GM23338 (cell line): ENCODE data around the gene OPRD1. TPM values are rescaled to one million over a fixed set of nuclear protein-coding genes. Genes with fewer than 3 reads are reported as not detected.

Experiments
- ATAC-seq: fragments of 200-7000 bp; cut with Tn5 transposase; 3 replicates; pipeline ENCODE4 v1.9.1; 2020
- DNase-seq: peaks from one replicate; pipeline ENCODE4 v3.0.0-alpha.2; 2015; ENCODE audit warnings: low spot score
- H2AFZ ChIP-seq: fragments of 200-600 bp; sonication (generic); 2 replicates; pipeline ENCODE4 v1.8.0; 2016; ENCODE audit warnings: antibody characterized with exemption, mild to moderate bottlenecking, moderate library complexity
- H3F3A ChIP-seq: fragments of 200-600 bp; sonication (generic); replicated peaks from 2 replicates; pipeline ENCODE4 v1.8.0; 2017; ENCODE audit warnings: antibody characterized with exemption, mixed run types, low read depth
- H3K27ac ChIP-seq: fragments of 200-600 bp; sonication (generic); 2 replicates; pipeline ENCODE4 v1.6.1; 2016; ENCODE audit warnings: low read depth
- H3K27me3 ChIP-seq: fragments of 200-600 bp; sonication (generic); 2 replicates; pipeline ENCODE4 v1.8.0; 2016; ENCODE audit warnings: mild to moderate bottlenecking, mixed run types, moderate library complexity; ENCODE audit not compliant: insufficient read depth
- H3K36me3 ChIP-seq: fragments of 200-600 bp; sonication (generic); 2 replicates; pipeline ENCODE4 v1.8.0; 2016; ENCODE audit warnings: mild to moderate bottlenecking; ENCODE audit not compliant: insufficient read depth
- H3K4me1 ChIP-seq: fragments of 200-600 bp; sonication (generic); 2 replicates; pipeline ENCODE4 v1.8.0; 2016; ENCODE audit warnings: mild to moderate bottlenecking, moderate library complexity; ENCODE audit not compliant: insufficient read depth
- H3K4me2 ChIP-seq: fragments of 200-600 bp; sonication (generic); 2 replicates; pipeline ENCODE4 v1.7.1; 2017; ENCODE audit warnings: mixed run types
- H3K4me3 ChIP-seq: fragments of 200-600 bp; sonication (generic); 2 replicates; pipeline ENCODE4 v1.6.1; 2016; ENCODE audit warnings: mixed run types
- H3K79me2 ChIP-seq: fragments of 200-600 bp; sonication (generic); replicated peaks from 2 replicates; pipeline ENCODE4 v1.8.0; 2017; ENCODE audit warnings: mild to moderate bottlenecking; ENCODE audit not compliant: insufficient read depth
- H3K9me2 ChIP-seq: fragments of 200-600 bp; sonication (generic); 2 replicates; pipeline ENCODE4 v1.8.0; 2017; ENCODE audit not compliant: insufficient read depth
- H4K20me1 ChIP-seq: fragments of 200-600 bp; sonication (generic); replicated peaks from 2 replicates; pipeline ENCODE4 v1.8.0; 2017; ENCODE audit warnings: mild to moderate bottlenecking; ENCODE audit not compliant: insufficient read depth
- H3K27ac Mint-ChIP-seq: 2 replicates; pipeline ENCODE4 v1.8.0; 2020; ENCODE audit warnings: inconsistent platforms, mild to moderate bottlenecking, moderate library complexity, mixed read lengths
- H3K27me3 Mint-ChIP-seq: 3 replicates; pipeline ENCODE4 v1.8.0; 2022; ENCODE audit warnings: low read depth, mild to moderate bottlenecking, moderate library complexity, mixed read lengths, inconsistent platforms; ENCODE audit not compliant: insufficient read depth, poor library complexity
- H3K36me3 Mint-ChIP-seq: 3 replicates; pipeline ENCODE4 v1.8.0; 2021; ENCODE audit warnings: low read depth, mild to moderate bottlenecking, inconsistent platforms, moderate library complexity, mixed read lengths
- H3K4me1 Mint-ChIP-seq: 3 replicates; pipeline ENCODE4 v1.8.0; 2020; ENCODE audit warnings: mild to moderate bottlenecking, inconsistent platforms, mixed read lengths
- H3K4me3 Mint-ChIP-seq: 3 replicates; pipeline ENCODE4 v1.8.0; 2021; ENCODE audit warnings: moderate library complexity, mild to moderate bottlenecking, inconsistent platforms, mixed read lengths
- H3K9me3 Mint-ChIP-seq: 3 replicates; pipeline ENCODE4 v1.8.0; 2020; ENCODE audit warnings: moderate library complexity, mild to moderate bottlenecking, inconsistent platforms, mixed read lengths
- CREB1 ChIP-seq: fragments of 250-450 bp; sonication (Bioruptor Pico); IDR thresholded peaks from 2 replicates; pipeline ENCODE4 v1.5.0; 2020; ENCODE audit warnings: low read depth, mild to moderate bottlenecking, moderate library complexity
- CTCF ChIP-seq, 2 experiments: fragments of 200-600 bp in 1 of 2; sonication (generic) in 1 of 2; conservative IDR thresholded peaks; 2 replicates each; pipeline versions ENCODE4 v1.5.1 to v1.6.1; 2016 to 2017; ENCODE audit warnings: antibody characterized with exemption in 2 of 2, low read depth in 2 of 2, mild to moderate bottlenecking in 2 of 2, moderate library complexity in 1 of 2
- ETS1 ChIP-seq: IDR thresholded peaks from 2 replicates; pipeline ENCODE4 v1.6.1; 2016; ENCODE audit warnings: antibody characterized with exemption
- EZH2 ChIP-seq: fragments of 200-600 bp; sonication (generic); IDR thresholded peaks from one replicate; pipeline ENCODE4 v1.8.0; 2017; ENCODE audit warnings: antibody characterized with exemption, mild to moderate bottlenecking, low read depth; ENCODE audit not compliant: unreplicated experiment
- JUNB ChIP-seq: IDR thresholded peaks from one replicate; pipeline ENCODE4 v1.6.1; 2016; ENCODE audit warnings: antibody characterized with exemption; ENCODE audit not compliant: unreplicated experiment
- NANOG ChIP-seq: IDR thresholded peaks from 2 replicates; pipeline ENCODE4 v1.6.1; 2016; ENCODE audit warnings: antibody characterized with exemption, borderline replicate concordance
- STAT1 ChIP-seq: IDR thresholded peaks from one replicate; pipeline ENCODE4 v1.6.1; 2016; ENCODE audit warnings: antibody characterized with exemption; ENCODE audit not compliant: unreplicated experiment
- ZNF114 ChIP-seq: fragments of 250-450 bp; sonication (Bioruptor Pico); IDR thresholded peaks from 2 replicates; pipeline ENCODE4 v1.5.0; 2020; ENCODE audit warnings: mild to moderate bottlenecking, moderate library complexity
- ZNF331 ChIP-seq: fragments of 250-450 bp; sonication (Bioruptor Pico); IDR thresholded peaks from 2 replicates; pipeline ENCODE4 v1.5.0; 2020; ENCODE audit warnings: low read depth, mild to moderate bottlenecking, moderate library complexity
- ZNF462 ChIP-seq: fragments of 250-450 bp; sonication (Bioruptor Pico); IDR thresholded peaks from 2 replicates; pipeline ENCODE4 v1.5.0; 2020; ENCODE audit warnings: mild to moderate bottlenecking, moderate library complexity
- polyA plus RNA-seq: library from polyadenylated mRNA; unstranded; fragments of >200 nt; fragmentation: Nextera tagmentation; extraction: Ambion mirVana; gene quantifications from 2 replicates; pipeline ENCODE4 v1.2.1, GENCODE V29; 2016
- total RNA-seq: library from RNA; depleted of rRNA; stranded (reverse); fragments of >200 nt; shearing (Covaris generic); gene quantifications from 2 replicates; pipeline ENCODE4 v1.2.3, GENCODE V29; 2014

OPRD1 gene
- total and polyA plus RNA-seq, 2 experiments from 2014 or later, result 0.55 to 2.3 TPM

- H3K4me3 Mint-ChIP-seq, result no peak overlapping the region
- Histone ChIP-seq H3K9me2 (no peaks in the 10 kb centered on the region), H3F3A (no peaks in the 10 kb centered on the region), H3K4me3 (no peak overlapping the region), H4K20me1 (no peaks in the 10 kb centered on the region), H3K4me1 (no peaks in the 10 kb centered on the region), H3K27ac (no peak overlapping the region), H3K79me2 (no peaks in the 10 kb centered on the region), H2AFZ (no peak overlapping the region), H3K4me2 (no peak overlapping the region), H3K36me3 (no peaks in the 10 kb centered on the region), H3K27me3 (no peaks in the 10 kb centered on the region)
- peaks cover 12% of the 10 kb centered on the region; the same call in 1 of the 3 replicates for H3K4me1 Mint-ChIP-seq
- H3K27me3 Mint-ChIP-seq, result no peaks in the 10 kb centered on the region
- no peaks in the 10 kb centered on the region for H3K36me3 Mint-ChIP-seq
- ATAC-seq (no peak), DNase-seq (no peak)
- TF ChIP-seq EZH2 (no peak), NANOG (no peak), CREB1 (CRISPR knock-in tag) (no peak), STAT1 (no peak), ZNF462 (no peak)
- no peak overlapping the region for H3K27ac Mint-ChIP-seq
- H3K9me3 Mint-ChIP-seq, result no peaks in the 10 kb centered on the region
These were observed 85.8 kb downstream of the OPRD1 start for GRCh38 chr1:28897789-28898188.

DNA sequence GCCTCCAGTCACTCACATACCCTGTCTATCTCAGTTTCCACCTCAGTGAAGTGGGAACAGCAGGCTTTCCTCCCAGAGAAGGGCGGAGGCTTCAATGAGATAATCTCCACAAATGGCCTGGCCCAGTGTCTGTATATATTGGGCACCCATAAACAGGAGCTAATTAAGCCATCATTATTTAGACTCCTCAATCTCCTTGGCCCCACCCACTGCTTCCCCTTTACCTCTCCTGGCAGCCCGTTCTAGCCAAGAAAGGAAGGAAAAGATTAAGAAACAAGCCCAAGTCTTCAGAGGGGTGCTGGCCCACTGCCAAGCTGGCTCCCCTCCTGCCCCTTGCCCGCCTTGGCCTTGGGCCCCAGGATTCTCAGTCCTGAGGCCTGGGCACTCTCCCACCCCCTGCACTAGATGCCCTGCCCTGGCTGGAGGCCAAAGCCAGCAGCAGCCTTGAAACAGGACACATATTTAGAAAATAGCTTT lies 86.5 kb downstream of the OPRD1 start:
- Mint-ChIP-seq H3K27me3 (no peaks in the 10 kb centered on the region), H3K27ac (no peak overlapping the region), H3K9me3 (no peaks in the 10 kb centered on the region), H3K4me1 (peaks cover 10% of the 10 kb centered on the region; the same call in 1 of the 3 replicates), H3K4me3 (no peak overlapping the region), H3K36me3 (no peaks in the 10 kb centered on the region)
- Histone ChIP-seq H3K9me2 (no peaks in the 10 kb centered on the region), H2AFZ (no peak overlapping the region), H3K4me2 (no peak overlapping the region), H3K4me1 (no peaks in the 10 kb centered on the region), H3K4me3 (no peak overlapping the region), H4K20me1 (no peaks in the 10 kb centered on the region), H3F3A (no peaks in the 10 kb centered on the region), H3K79me2 (no peaks in the 10 kb centered on the region), H3K27ac (no peak overlapping the region), H3K27me3 (no peaks in the 10 kb centered on the region), H3K36me3 (no peaks in the 10 kb centered on the region)
- DNase-seq (no peak), ATAC-seq (no peak)
- TF ChIP-seq ZNF114, result no peak
- no peak for TF ChIP-seq EZH2
- TF ChIP-seq NANOG, result no peak
- no peak for TF ChIP-seq STAT1
- TF ChIP-seq JUNB, result no peak
- TF ChIP-seq CTCF (conservative IDR thresholded peaks at IDR 0.05; ENCODE audit: low read depth in 2 of 2), result no peak
- TF ChIP-seq ETS1, result no peak
- TF ChIP-seq ZNF331 (CRISPR knock-in tag), result no peak
